ENCODE measurements around the gene MRPL2. TPM values are rescaled to one million over a fixed set of nuclear protein-coding genes. Genes with fewer than 3 reads are reported as not detected.

Gene MRPL2
- total RNA-seq, 1 experiment from 2014 or later: 123 TPM

- TF ChIP-seq ZFX (IDR thresholded peaks at IDR 0.05) (no peak), MAX (IDR thresholded peaks at IDR 0.05) (no peak), SP1 (IDR thresholded peaks at IDR 0.05; ENCODE audit: low read depth) (no peak), EZH2 (IDR thresholded peaks at IDR 0.05) (no peak)
- TF ChIP-seq, protein P1, sequence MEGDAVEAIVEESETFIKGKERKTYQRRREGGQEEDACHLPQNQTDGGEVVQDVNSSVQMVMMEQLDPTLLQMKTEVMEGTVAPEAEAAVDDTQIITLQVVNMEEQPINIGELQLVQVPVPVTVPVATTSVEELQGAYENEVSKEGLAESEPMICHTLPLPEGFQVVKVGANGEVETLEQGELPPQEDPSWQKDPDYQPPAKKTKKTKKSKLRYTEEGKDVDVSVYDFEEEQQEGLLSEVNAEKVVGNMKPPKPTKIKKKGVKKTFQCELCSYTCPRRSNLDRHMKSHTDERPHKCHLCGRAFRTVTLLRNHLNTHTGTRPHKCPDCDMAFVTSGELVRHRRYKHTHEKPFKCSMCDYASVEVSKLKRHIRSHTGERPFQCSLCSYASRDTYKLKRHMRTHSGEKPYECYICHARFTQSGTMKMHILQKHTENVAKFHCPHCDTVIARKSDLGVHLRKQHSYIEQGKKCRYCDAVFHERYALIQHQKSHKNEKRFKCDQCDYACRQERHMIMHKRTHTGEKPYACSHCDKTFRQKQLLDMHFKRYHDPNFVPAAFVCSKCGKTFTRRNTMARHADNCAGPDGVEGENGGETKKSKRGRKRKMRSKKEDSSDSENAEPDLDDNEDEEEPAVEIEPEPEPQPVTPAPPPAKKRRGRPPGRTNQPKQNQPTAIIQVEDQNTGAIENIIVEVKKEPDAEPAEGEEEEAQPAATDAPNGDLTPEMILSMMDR (IDR thresholded peaks at IDR 0.05 in 2 of 3, conservative IDR thresholded peaks at IDR 0.05 in 1 of 3; ENCODE audit: borderline replicate concordance in 1 of 3, insufficient read depth in 1 of 3, low read depth in 2 of 3, low read length in 2 of 3): no peak
- TF ChIP-seq, protein P2, sequence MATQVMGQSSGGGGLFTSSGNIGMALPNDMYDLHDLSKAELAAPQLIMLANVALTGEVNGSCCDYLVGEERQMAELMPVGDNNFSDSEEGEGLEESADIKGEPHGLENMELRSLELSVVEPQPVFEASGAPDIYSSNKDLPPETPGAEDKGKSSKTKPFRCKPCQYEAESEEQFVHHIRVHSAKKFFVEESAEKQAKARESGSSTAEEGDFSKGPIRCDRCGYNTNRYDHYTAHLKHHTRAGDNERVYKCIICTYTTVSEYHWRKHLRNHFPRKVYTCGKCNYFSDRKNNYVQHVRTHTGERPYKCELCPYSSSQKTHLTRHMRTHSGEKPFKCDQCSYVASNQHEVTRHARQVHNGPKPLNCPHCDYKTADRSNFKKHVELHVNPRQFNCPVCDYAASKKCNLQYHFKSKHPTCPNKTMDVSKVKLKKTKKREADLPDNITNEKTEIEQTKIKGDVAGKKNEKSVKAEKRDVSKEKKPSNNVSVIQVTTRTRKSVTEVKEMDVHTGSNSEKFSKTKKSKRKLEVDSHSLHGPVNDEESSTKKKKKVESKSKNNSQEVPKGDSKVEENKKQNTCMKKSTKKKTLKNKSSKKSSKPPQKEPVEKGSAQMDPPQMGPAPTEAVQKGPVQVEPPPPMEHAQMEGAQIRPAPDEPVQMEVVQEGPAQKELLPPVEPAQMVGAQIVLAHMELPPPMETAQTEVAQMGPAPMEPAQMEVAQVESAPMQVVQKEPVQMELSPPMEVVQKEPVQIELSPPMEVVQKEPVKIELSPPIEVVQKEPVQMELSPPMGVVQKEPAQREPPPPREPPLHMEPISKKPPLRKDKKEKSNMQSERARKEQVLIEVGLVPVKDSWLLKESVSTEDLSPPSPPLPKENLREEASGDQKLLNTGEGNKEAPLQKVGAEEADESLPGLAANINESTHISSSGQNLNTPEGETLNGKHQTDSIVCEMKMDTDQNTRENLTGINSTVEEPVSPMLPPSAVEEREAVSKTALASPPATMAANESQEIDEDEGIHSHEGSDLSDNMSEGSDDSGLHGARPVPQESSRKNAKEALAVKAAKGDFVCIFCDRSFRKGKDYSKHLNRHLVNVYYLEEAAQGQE (IDR thresholded peaks at IDR 0.05; ENCODE audit: low read depth): no peak
- Histone ChIP-seq H3K9ac (ENCODE audit: low read length) (no peak overlapping the region), H3K27ac (ENCODE audit: low read depth, low read length) (no peak overlapping the region), H2AFZ (ENCODE audit: low read depth, low read length, poor library complexity, severe bottlenecking) (no peak overlapping the region), H4K20me1 (ENCODE audit: insufficient read depth) (no peaks in the 10 kb centered on the region), H3K4me1 (ENCODE audit: control insufficient read depth in 1 of 2, insufficient read depth in 2 of 2, low read length in 2 of 2) (peaks cover 13 to 41% of the 10 kb centered on the region in 2 experiments; a peak in 3 of 4 replicates), H3K27me3 (ENCODE audit: insufficient read depth, low read length) (no peaks in the 10 kb centered on the region), H3K4me3 (replicated peaks in 1 of 2; ENCODE audit: low read depth in 1 of 2, low read length in 2 of 2) (no peak overlapping the region), H3K9me3 (ENCODE audit: control insufficient read depth in 1 of 2, insufficient read depth in 1 of 2, low read depth in 1 of 2, low read length in 2 of 2) (no peaks in the 10 kb centered on the region), H3K9me2 (ENCODE audit: insufficient read depth) (no peaks in the 10 kb centered on the region), H3K36me3 (ENCODE audit: control insufficient read depth in 1 of 2, insufficient read depth in 2 of 2, low read length in 2 of 2) (peaks cover 0 to 19% of the 10 kb centered on the region in 2 experiments; a peak in 1 of 4 replicates), H3K4me2 (ENCODE audit: low read length) (no peak overlapping the region), H3K79me2 (ENCODE audit: insufficient read depth, low read length) (peaks cover 44% of the 10 kb centered on the region)
- RAD21 ChIA-PET (ENCODE audit: low non-redundant PET in 1 of 2, low total read pairs in 2 of 2, uncharacterized antibody in 2 of 2, unreplicated experiment in 2 of 2): no interaction called here
- BruUV-seq (replicated peaks): no TSS peak
- POLR2A ChIA-PET: interaction anchor here (1.2 kb wide), 1 partner anchor 42 kb away, joined by 4 read pairs; the partner anchor contains the start of genes KLHDC3 and MEA1
- ATAC-seq (no peak), DNase-seq (ENCODE audit: low read depth, low spot score) (no peak)
- CTCF ChIA-PET: no interaction called here
- intact Hi-C loops (cut with micrococcal nuclease): loop anchor here (5.0 kb wide), 3 partner anchors 44 to 116 kb away; partner anchors contain the start of genes KLHDC3, MEA1 and SRF
Measured at GRCh38 chr6:43055966-43056365, 3.3 kb downstream of the MRPL2 start.

All from HCT116 (cell line).